Measurements from ENCODE around the gene SPRY1. TPM values are rescaled to one million over a fixed set of nuclear protein-coding genes. Genes with fewer than 3 reads are reported as not detected.

SPRY1 gene
- total and polyA plus RNA-seq, 11 donors: 17.0 to 104 (median 39.1) TPM

- 80 to 84% (median 81%) methylated on average over 7 of the region's 7 CpGs for WGBS, 4 donors
- Histone ChIP-seq H3K4me1 (peaks cover 7 to 46% (median 22%) of the 10 kb centered on the region in 12 donors), H3K9me3 (peaks cover 0 to 1% (median 0%) of the 10 kb centered on the region in 12 donors)
Observed at GRCh38 chr4:123356921-123357320, 39.7 kb upstream of the SPRY1 start.

GRCh38 chr4:123359449-123360315, 36.9 kb upstream of the SPRY1 start:
- 69 to 81% (median 77%) methylated on average over 5 of the region's 5 CpGs for WGBS, 4 donors
- no peak for TF ChIP-seq POLR2A (IDR thresholded peaks at IDR 0.05)
- intact Hi-C loops (cut with DNase I): no loop called here
- Histone ChIP-seq H3K4me3 (no peak overlapping the region), H3K4me1 (peaks cover 0 to 43% (median 11%) of the 10 kb centered on the region in 12 donors), H3K27me3 (no peaks in the 10 kb centered on the region), H3K36me3 (no peaks in the 10 kb centered on the region), H3K27ac (peak overlapping the region in 4 of 12 donors; percentile 67 to 91 (median 81)), H3K9me3 (peaks cover 0 to 10% (median 0%) of the 10 kb centered on the region in 12 donors)
- DNase-seq: no peak
- no peak for ATAC-seq

More at GRCh38 chr4:123356921-123357320, 39.7 kb upstream of the SPRY1 start:
- DNase-seq: no peak
- Histone ChIP-seq H3K27me3 (no peaks in the 10 kb centered on the region), H3K4me3 (no peak overlapping the region), H3K27ac (no peak overlapping the region), H3K36me3 (no peaks in the 10 kb centered on the region)
- intact Hi-C loops (cut with DNase I): no loop called here
- ATAC-seq: no peak
- no peak for TF ChIP-seq CTCF (IDR thresholded peaks at IDR 0.05)
- no peak for TF ChIP-seq POLR2A (IDR thresholded peaks at IDR 0.05)

- Histone ChIP-seq H3K36me3 (no peaks in the 10 kb centered on the region), H3K4me1 (peaks cover 0 to 43% (median 11%) of the 10 kb centered on the region in 12 donors), H3K9me3 (peaks cover 0 to 10% (median 0%) of the 10 kb centered on the region in 12 donors), H3K27ac (peak overlapping the region; percentile 48 to 91 (median 68)), H3K27me3 (no peaks in the 10 kb centered on the region), H3K4me3 (no peak overlapping the region)
- TF ChIP-seq CTCF (IDR thresholded peaks at IDR 0.05) (no peak), POLR2A (IDR thresholded peaks at IDR 0.05) (no peak)
- 80 to 92% (median 86%) methylated on average over 2 of the region's 2 CpGs for WGBS, 4 donors
- peak in 2 of 5 donors; percentile 42 to 65 for DNase-seq
- intact Hi-C loops (cut with DNase I): no loop called here
- ATAC-seq: peak; percentile 29 to 86 (median 62)
Observed at GRCh38 chr4:123361195-123361861, 35.3 kb upstream of the SPRY1 start.

GRCh38 chr4:123362103-123362502, 34.5 kb upstream of the SPRY1 start:
- Histone ChIP-seq H3K9me3 (peaks cover 0 to 10% (median 0%) of the 10 kb centered on the region in 12 donors), H3K27ac (peak overlapping the region in 11 of 12 donors; percentile 48 to 91 (median 67)), H3K4me3 (no peak overlapping the region), H3K4me1 (peaks cover 0 to 43% (median 11%) of the 10 kb centered on the region in 12 donors), H3K36me3 (no peaks in the 10 kb centered on the region), H3K27me3 (no peaks in the 10 kb centered on the region)
- no peak for ATAC-seq
- no peak for DNase-seq
- no peak for TF ChIP-seq POLR2A (IDR thresholded peaks at IDR 0.05)
- no peak for TF ChIP-seq CTCF (IDR thresholded peaks at IDR 0.05)
- 73 to 85% (median 79%) methylated on average over 1 of the region's 1 CpG for WGBS, 4 donors
- intact Hi-C loops (cut with DNase I): no loop called here
